OCI-LY7 (cell line): ENCODE measurements around the gene OR4F6.

Experiments
- EZH2phosphoT487 ChIP-seq: fragments of 200-600 bp; sonication (generic); IDR thresholded peaks from 2 replicates; pipeline ENCODE4 v1.6.1; 2018; ENCODE audit warnings: low read depth, borderline replicate concordance, mild to moderate bottlenecking, mixed run types, antibody characterized with exemption, low read length, moderate library complexity, mixed read lengths
- TF ChIP-seq, protein P1 (sequence below): fragments of 200-600 bp; sonication (generic); conservative IDR thresholded peaks from 2 replicates; pipeline ENCODE4 v1.5.1; 2014; ENCODE audit warnings: mild to moderate bottlenecking, antibody characterized with exemption, low read length, moderate library complexity, mixed read lengths

DNA sequence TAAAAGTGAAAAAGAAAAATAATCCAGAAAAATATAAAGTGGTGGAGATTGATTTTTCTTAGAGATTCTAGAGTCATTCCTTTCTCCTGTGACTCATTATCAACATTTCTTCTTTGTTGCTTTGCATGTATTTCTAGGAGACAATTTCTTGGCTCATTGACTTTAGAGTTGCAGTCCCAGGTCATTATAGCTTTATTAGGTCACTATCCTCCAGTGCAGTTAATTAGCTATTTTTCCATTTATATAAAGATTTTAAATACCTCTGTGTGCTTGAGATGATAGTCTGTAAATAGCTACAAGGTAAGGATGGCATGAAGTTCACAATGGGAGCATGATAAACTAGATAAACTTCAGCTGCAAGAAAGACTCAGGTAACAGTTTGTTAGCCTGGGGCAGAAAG lies 8.6 kb downstream of the OR4F6 start, which contains the start of gene OR4F15:
- TF ChIP-seq, protein P1, sequence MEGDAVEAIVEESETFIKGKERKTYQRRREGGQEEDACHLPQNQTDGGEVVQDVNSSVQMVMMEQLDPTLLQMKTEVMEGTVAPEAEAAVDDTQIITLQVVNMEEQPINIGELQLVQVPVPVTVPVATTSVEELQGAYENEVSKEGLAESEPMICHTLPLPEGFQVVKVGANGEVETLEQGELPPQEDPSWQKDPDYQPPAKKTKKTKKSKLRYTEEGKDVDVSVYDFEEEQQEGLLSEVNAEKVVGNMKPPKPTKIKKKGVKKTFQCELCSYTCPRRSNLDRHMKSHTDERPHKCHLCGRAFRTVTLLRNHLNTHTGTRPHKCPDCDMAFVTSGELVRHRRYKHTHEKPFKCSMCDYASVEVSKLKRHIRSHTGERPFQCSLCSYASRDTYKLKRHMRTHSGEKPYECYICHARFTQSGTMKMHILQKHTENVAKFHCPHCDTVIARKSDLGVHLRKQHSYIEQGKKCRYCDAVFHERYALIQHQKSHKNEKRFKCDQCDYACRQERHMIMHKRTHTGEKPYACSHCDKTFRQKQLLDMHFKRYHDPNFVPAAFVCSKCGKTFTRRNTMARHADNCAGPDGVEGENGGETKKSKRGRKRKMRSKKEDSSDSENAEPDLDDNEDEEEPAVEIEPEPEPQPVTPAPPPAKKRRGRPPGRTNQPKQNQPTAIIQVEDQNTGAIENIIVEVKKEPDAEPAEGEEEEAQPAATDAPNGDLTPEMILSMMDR, result no peak
- no peak for TF ChIP-seq EZH2phosphoT487
